Stimulated activated CD4-positive, alpha-beta T cell treated with anti-CD3 and anti-CD28 coated beads, Interleukin-1b, Interleukin-23, amount 100 ng/mL, for 24 hours (primary cell): ENCODE results near the gene MAL.
A peak's percentile ranks its signal among the peaks of the same experiment; 100 is the strongest.

ENCODE experiments used
- DNase-seq, 4 experiments: peaks; one replicate each; pipeline ENCODE4 v3.0.0-alpha.2; 2020; ENCODE audit warnings: low read depth in 4 of 4, low spot score in 1 of 4

MAL gene

GRCh38 chr2:95060446-95061118 lies 35.1 kb downstream of the MAL start:
- DNase-seq = no peak

GRCh38 chr2:95061119-95061512 lies 35.6 kb downstream of the MAL start:
- no peak for DNase-seq

DNA sequence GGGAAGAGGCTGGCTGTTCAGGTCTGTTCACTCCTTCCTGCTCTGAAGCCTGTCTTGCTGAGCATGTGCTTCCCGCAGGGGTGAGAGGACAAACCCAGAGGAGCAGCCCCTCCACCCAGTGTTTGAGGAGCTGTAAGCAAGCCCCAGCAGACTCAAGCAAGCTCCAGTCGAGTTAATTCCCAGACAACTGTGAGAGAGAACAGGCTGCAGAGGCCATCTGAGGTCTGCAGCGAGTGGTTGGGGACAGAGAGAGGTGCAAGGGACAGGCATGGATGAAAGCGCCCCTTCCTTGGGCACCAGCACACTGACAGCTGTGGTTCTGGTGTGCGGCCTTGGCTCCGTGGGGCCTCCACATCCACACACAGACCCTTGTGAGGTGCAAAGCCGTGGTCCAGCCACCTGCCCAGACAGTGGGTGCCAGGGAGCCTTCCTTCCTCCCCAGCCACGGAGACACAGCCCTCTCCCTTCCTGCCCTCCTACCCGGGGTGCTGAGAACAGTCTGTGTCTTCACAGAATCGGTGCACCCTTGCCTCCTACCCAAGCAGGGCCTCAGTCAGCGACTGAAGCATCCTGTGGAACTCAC lies 36.2 kb downstream of the MAL start:
- DNase-seq = no peak

GRCh38 chr2:95062242-95063085 lies 37.0 kb downstream of the MAL start:
- no peak for DNase-seq

GRCh38 chr2:95063086-95063958 lies 37.8 kb downstream of the MAL start:
- no peak for DNase-seq

- no peak for DNase-seq
Measured at GRCh38 chr2:95068256-95068655, 42.7 kb downstream of the MAL start.

DNA sequence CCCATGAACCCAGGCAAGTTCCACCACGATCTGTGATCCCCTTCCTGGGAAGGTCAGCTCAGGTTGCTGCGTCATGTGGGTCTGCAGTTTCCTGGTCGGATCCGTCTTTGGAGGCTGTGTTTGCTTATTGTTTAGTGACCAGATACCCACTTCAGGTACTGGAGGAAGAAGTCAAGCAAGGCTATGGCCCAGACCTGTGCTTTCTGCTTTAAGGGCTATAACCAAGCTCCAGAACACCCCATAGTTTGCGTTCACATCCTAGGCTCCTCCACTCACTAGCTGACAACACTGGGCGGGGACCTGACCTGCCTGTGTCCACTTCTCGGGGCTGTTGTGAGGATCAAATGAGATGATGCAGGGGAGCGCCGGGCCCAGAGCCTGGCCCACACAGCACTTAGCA lies 44.0 kb downstream of the MAL start:
- no peak for DNase-seq

- DNase-seq = no peak
Measured at GRCh38 chr2:95071856-95072255, 46.3 kb downstream of the MAL start.

DNA sequence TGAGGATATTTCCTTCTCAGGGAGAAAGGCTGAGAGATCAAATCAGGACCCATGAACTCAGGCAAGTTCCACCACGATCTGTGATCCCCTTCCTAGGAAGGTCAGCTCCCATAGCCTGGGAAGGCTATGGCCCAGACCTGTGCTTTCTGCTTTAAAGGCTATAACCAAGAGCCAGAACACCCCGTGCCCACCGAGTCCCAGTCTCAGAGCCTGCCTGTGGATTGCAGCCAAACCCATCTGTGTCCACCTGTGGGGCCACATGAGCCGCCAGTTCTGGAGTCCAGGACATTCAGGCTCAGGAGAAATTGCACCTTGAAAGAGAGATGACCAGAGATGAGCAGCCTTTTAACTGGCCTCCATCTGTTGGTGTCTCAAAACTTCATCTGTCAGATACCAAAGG lies 46.9 kb downstream of the MAL start:
- no peak for DNase-seq

DNA sequence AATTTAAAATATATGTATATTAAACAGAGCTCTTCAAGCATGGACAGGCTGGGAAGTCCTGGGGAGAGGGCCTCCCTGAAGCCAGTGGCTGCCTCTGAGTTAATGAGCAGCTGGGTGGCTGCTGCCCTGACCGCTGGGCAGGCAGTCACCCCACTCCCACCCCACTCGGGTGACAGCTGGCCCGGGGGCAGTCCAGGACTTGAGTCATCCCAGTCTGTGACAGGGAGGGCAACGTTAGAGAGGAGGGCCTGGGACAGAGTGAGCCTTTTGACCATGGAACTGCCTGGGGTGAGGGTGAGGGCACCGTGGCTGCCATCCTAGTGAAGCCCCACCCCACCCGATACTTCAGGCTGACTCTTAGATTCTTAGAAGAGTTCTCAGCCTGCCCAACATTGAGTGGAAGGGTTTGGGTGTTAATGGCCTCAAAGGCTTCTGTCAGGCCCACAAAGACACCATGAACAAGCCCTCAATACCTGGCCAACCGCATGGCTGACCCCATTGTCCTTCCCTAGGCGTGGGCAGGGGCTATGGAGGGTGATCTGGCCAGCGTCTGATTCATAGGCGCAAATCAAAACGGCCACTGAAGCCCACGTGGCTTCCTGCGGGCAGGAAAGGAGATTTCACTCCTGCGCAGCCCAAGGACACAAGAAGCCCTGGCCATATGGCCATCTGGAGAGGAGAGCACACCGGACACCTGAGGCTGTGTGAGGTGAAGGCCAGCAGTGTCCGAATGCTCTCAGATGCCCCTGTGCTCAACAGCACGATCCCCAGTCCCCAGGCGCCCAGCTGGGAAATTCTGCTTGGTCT lies 48.6 kb downstream of the MAL start:
- DNase-seq = no peak

DNA sequence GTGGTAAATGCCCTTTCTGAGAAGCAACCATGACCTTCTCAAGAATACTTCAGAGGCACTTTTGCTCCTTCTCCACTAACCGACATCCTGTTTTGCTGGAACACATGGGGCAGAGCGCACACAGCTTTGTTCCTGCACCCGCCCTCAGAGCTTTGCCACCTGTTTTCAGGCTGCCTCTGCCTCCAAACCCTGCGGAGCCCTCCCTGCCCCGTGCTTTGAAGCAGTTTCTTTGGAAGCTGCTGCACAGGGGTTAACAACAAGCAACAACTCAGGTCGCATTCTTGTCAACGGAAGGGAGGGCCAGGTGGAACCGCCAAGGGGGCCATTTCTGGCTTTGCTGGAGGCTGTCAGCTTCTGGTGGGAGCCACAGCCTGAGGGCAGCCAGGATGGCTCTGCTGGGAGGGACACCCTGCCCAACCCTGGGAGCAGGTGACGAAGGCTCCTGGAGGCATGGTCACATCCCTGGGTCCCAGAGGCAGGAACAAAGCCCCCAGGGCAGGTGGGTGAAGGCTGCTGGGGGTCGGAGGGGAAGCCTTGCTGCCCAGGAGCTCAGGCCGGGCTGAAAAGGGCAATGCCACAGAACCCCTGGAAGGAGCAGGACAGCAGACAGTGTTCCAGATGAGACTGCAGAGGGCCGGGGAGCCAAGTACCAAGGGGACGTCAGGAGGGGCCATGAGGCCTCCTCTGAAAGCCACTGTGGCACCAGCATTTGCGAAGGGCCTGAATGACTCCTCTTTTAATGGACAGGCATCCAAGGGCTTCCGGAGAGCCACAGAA lies 49.3 kb downstream of the MAL start:
- DNase-seq = peak in 3 of 4 experiments; percentile 24 to 37 (median 31)

DNA sequence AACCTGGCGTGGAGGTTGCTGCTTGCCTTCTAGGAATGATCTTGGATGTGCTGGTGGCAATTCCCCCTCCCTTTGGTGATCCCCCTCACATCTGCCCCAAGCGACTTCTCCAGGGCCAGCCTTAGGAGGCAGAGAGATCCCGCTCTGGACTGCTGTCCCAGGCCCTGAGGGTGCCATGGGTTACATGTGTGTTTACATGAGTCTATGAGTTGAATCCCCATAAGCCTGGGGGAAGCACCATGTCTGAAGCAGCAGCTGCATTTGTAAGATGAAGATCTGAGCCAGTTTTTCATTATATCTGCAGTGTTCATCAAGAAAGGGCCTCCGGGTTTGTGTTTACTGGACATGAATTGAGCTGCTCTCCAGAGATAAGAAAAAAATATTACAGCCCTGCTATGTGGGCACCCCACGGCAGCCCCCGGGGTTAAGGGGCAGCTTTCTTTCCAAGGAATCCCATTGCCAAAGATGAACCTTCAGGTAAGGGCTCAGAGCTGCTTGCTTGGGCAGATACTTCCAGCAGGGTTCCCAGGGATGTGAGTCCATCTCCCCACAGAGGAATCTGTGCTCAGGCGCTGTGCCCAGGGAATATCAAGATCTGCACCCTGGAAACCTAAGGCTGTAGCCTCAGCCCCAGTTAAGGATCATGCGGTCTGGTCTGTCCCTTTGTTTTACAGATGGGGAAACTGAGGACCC lies 50.1 kb downstream of the MAL start:
- DNase-seq = no peak

GRCh38 chr2:95076705-95077529 lies 51.4 kb downstream of the MAL start:
- DNase-seq = peak; percentile 74 to 84 (median 78)

- no peak for DNase-seq
Measured at GRCh38 chr2:95077530-95077825, 52.0 kb downstream of the MAL start.

DNA sequence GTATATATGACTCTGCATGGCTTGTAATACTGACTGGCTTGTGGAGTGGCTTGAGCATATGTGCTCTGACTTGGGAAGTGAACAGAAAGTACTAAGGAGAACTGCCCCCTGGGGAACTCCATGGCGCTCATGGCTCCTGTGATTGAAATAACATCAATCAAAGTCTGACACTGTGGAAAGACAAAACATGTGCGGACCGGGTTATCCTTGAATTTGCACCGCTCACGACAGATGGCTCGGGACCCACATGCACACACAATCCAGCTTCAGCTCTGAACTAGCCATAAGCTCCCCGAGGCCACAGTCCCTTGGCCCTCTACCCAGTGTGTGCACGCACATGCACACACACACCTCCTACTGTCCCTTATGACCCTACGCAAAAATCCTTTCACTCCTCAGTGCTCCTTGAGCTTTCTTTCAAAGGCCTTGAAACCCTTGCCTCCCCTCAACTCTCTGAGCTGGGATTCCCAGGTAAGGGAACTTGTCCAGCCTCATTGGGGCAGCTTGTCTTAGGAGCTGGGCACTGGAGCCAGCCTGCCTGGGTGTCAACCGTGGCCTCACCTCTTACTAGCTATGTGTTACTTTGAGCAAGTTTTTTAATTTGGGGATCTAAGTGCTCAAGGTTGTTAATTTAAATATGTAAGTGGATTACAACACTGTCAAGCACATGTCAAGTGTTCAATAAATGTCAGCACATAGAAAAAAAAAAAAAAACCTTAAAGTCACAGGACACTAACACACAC lies 52.5 kb downstream of the MAL start:
- no peak for DNase-seq

DNA sequence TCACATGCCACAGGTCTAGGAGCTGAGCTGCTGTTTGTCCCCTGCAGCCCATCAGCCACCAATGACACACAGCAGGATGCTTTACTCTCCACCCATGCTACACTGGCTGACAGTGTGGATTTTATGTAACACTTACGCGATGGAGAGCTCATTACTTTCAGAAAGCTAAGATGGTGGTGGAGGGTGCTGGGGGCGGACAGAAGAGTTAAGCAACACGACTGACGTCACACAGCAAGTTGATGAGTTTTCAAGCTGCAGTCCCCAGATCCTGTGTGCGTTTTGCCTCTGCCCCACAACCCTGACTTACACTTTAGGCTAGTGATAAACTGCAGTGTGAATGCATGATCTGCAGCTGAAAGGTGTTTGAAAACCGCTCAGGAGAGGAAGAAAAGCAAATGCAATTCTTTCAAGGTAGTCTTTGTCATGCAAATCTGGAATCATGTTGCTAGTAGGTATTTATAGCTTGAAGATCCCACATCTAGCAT lies 53.7 kb downstream of the MAL start:
- no peak for DNase-seq

DNA sequence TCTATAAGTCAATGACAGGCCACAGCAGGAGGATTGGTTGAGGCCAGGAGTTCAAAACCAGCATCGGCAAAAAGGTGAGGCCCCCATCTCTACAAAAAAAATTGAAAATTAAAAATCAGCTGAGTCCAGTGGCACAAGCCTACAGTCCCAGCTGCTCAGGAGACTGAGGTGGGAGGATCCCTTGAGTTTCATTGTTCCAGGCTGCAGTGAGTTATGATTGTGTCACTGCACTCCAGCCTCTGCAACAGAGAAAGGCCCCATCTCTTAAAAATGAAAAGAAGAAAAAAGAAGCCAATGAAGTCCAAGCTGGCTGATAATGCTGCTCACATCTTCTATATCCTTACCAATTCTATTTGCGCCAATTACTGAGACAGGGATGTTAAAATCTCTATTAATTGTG lies 57.0 kb downstream of the MAL start:
- no peak for DNase-seq

- no peak for DNase-seq
Measured at GRCh38 chr2:95086017-95086416, 60.5 kb downstream of the MAL start.
